HepG2 (cell line): ENCODE data around the gene REEP6. TPM values are rescaled to one million over a fixed set of nuclear protein-coding genes. Genes with fewer than 3 reads are reported as not detected.

Experiments
- CCAR2 ChIP-seq: fragments of 200-400 bp; formaldehyde crosslinking; optimal IDR thresholded peaks from 2 replicates; pipeline ENCODE3; 2018; ENCODE audit warnings: low read depth, mild to moderate bottlenecking, low read length, moderate library complexity
- HES4 ChIP-seq: sonication (generic); formaldehyde crosslinking; IDR thresholded peaks from 2 replicates; pipeline ENCODE4 v1.9.0; 2021; ENCODE audit warnings: mild to moderate bottlenecking, missing genetic modification reagents, borderline replicate concordance
- KDM1A ChIP-seq: IDR thresholded peaks from 2 replicates; pipeline ENCODE4 v1.6.1; 2016; ENCODE audit warnings: missing compliant biosample characterization
- KLF6 ChIP-seq: IDR thresholded peaks from 2 replicates; pipeline ENCODE4 v1.8.0; 2016; ENCODE audit warnings: missing biosample characterization, missing genetic modification reagents
- PITX1 ChIP-seq: sonication (generic); formaldehyde crosslinking; IDR thresholded peaks from 2 replicates; pipeline ENCODE4 v1.5.1; 2020; ENCODE audit warnings: mild to moderate bottlenecking, missing genetic modification reagents
- PLRG1 ChIP-seq: fragments of 450-650 bp; conservative IDR thresholded peaks from 2 replicates; pipeline ENCODE4 v1.6.1; 2016
- PRMT3 ChIP-seq: sonication (generic); formaldehyde crosslinking; IDR thresholded peaks from 2 replicates; pipeline ENCODE4 v1.8.1; 2022; ENCODE audit warnings: low read depth, mild to moderate bottlenecking, moderate library complexity, missing genetic modification reagents, borderline replicate concordance
- RBFOX2 ChIP-seq: fragments of 200-400 bp; formaldehyde crosslinking; IDR thresholded peaks from 2 replicates; pipeline ENCODE4 v1.6.1; 2017; ENCODE audit warnings: low read depth, mild to moderate bottlenecking, low read length
- RFXANK ChIP-seq: IDR thresholded peaks from 2 replicates; pipeline ENCODE4 v1.6.1; 2016
- SIX4 ChIP-seq: sonication (generic); formaldehyde crosslinking; IDR thresholded peaks from 2 replicates; pipeline ENCODE4 v1.4.0; 2020; ENCODE audit warnings: missing genetic modification reagents
- ZNF160 ChIP-seq: sonication (generic); formaldehyde crosslinking; IDR thresholded peaks from 2 replicates; pipeline ENCODE4 v1.8.0; 2022; ENCODE audit warnings: mild to moderate bottlenecking, inconsistent platforms, missing genetic modification reagents
- ZNF572 ChIP-seq: sonication (generic); formaldehyde crosslinking; IDR thresholded peaks from 2 replicates; pipeline ENCODE4 v1.5.1; 2020; ENCODE audit warnings: mild to moderate bottlenecking, missing genetic modification reagents
- ZNF652 ChIP-seq: IDR thresholded peaks from 2 replicates; pipeline ENCODE4 v1.6.1; 2016; ENCODE audit warnings: low read depth, borderline replicate concordance
- polyA plus RNA-seq, 8 experiments: library from polyadenylated mRNA; depleted of rRNA in 3 of 8; stranded (reverse) in 7 of 8; unstranded in 1 of 8; fragments of >200 nt; fragmentation: Illumina TruSeq in 4 of 8; extraction: Trizol in 4 of 8; gene quantifications; 2 replicates each; pipeline versions ENCODE4 v1.2.1 to v1.2.3, GENCODE V29; 2011 to 2016; ENCODE audit warnings: low read depth in 4 of 8, missing spikeins in 1 of 8, mixed read lengths in 1 of 8; ENCODE audit not compliant: insufficient read depth in 1 of 8
- total RNA-seq, 5 experiments: library from RNA; depleted of rRNA; stranded (reverse); fragments of >200 nt; fragmentation: Illumina TruSeq; extraction: Trizol; gene quantifications; 2 replicates each; pipeline ENCODE4 v1.2.3, GENCODE V29; 2016; ENCODE audit warnings: low read depth in 1 of 5
- TF ChIP-seq, protein P1 (sequence below): sonication (generic); formaldehyde crosslinking; IDR thresholded peaks from 2 replicates; pipeline ENCODE4 v1.5.1; 2020; ENCODE audit warnings: mild to moderate bottlenecking, missing genetic modification reagents, borderline replicate concordance
- TF ChIP-seq, protein P2 (sequence below): IDR thresholded peaks from 2 replicates; pipeline ENCODE4 v1.6.1; 2016; ENCODE audit warnings: control low read depth
- TF ChIP-seq, protein P3 (sequence below): sonication (generic); formaldehyde crosslinking; IDR thresholded peaks from 2 replicates; pipeline ENCODE4 v1.4.0; 2020; ENCODE audit warnings: missing genetic modification reagents
- TF ChIP-seq, protein P4 (sequence below): IDR thresholded peaks from 2 replicates; pipeline ENCODE4 v1.6.1; 2016
- TF ChIP-seq, protein P5 (sequence below): sonication (generic); formaldehyde crosslinking; conservative IDR thresholded peaks from 2 replicates; pipeline ENCODE4 v1.8.1; 2023; ENCODE audit warnings: missing genetic modification reagents
- TF ChIP-seq, protein P6 (sequence below): IDR thresholded peaks from 2 replicates; pipeline ENCODE4 v1.6.1; 2016; ENCODE audit warnings: missing biosample characterization, missing genetic modification reagents, low read depth

REEP6 gene
- total and polyA plus RNA-seq, 2 of the 13 experiments (the other 11 are each of a cell fraction or from before 2014, with no cell fraction given) = 10.0 to 28.8 TPM

DNA sequence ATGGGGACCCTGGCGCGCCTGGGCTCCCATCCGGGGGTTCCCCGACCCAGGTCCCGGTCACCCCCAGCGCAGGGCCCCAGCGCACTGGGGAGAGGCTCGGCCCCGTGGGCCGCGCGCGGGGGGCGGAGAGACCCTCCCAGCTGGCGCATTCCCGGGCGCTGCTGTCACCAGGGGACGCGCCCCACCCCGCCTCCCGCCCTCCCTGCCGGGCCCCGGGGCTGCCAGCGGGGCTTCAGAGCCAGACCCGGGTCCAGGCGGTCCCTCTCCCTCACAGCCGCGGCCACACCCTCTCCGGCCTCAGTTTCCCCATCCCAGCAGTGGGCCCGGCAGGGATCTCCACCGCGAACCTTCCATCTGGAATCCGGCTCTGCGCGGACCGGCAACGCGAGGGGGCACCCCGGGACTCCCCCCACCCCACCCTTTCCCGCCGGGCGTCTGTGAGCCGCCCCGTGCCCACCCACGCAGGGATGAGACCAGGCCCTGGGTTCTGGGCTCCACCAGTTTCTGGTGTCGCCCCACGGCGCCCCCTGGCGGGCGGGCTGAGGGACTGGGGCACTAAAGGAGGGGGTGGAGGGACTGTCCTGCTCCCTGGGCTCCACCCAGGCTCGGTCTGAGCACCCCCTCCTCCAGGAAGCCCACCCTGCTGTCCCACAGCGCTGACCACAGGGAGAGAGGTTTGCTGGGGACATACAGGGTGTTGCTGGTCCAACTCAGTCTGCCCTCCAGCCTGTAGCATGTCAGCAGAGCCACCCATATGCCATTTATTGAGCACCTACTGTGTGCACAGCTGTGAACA lies 22.7 kb downstream of the REEP6 start (continued):
- TF ChIP-seq, protein P1, sequence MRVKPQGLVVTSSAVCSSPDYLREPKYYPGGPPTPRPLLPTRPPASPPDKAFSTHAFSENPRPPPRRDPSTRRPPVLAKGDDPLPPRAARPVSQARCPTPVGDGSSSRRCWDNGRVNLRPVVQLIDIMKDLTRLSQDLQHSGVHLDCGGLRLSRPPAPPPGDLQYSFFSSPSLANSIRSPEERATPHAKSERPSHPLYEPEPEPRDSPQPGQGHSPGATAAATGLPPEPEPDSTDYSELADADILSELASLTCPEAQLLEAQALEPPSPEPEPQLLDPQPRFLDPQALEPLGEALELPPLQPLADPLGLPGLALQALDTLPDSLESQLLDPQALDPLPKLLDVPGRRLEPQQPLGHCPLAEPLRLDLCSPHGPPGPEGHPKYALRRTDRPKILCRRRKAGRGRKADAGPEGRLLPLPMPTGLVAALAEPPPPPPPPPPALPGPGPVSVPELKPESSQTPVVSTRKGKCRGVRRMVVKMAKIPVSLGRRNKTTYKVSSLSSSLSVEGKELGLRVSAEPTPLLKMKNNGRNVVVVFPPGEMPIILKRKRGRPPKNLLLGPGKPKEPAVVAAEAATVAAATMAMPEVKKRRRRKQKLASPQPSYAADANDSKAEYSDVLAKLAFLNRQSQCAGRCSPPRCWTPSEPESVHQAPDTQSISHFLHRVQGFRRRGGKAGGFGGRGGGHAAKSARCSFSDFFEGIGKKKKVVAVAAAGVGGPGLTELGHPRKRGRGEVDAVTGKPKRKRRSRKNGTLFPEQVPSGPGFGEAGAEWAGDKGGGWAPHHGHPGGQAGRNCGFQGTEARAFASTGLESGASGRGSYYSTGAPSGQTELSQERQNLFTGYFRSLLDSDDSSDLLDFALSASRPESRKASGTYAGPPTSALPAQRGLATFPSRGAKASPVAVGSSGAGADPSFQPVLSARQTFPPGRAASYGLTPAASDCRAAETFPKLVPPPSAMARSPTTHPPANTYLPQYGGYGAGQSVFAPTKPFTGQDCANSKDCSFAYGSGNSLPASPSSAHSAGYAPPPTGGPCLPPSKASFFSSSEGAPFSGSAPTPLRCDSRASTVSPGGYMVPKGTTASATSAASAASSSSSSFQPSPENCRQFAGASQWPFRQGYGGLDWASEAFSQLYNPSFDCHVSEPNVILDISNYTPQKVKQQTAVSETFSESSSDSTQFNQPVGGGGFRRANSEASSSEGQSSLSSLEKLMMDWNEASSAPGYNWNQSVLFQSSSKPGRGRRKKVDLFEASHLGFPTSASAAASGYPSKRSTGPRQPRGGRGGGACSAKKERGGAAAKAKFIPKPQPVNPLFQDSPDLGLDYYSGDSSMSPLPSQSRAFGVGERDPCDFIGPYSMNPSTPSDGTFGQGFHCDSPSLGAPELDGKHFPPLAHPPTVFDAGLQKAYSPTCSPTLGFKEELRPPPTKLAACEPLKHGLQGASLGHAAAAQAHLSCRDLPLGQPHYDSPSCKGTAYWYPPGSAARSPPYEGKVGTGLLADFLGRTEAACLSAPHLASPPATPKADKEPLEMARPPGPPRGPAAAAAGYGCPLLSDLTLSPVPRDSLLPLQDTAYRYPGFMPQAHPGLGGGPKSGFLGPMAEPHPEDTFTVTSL (CRISPR knock-in tag) = no peak
- TF ChIP-seq RBFOX2 (no peak), PLRG1 (no peak), KLF6 (CRISPR knock-in tag) (no peak), RFXANK (CRISPR knock-in tag) (no peak), CCAR2 (no peak), PITX1 (CRISPR knock-in tag) (no peak), HES4 (no peak), ZNF160 (CRISPR knock-in tag) (no peak), SIX4 (no peak), PRMT3 (CRISPR knock-in tag) (no peak), ZNF572 (CRISPR knock-in tag) (no peak), ZNF652 (CRISPR knock-in tag) (no peak), KDM1A (peak; percentile 20; the same call in 1 of the 2 replicates)
- TF ChIP-seq, protein P2, sequence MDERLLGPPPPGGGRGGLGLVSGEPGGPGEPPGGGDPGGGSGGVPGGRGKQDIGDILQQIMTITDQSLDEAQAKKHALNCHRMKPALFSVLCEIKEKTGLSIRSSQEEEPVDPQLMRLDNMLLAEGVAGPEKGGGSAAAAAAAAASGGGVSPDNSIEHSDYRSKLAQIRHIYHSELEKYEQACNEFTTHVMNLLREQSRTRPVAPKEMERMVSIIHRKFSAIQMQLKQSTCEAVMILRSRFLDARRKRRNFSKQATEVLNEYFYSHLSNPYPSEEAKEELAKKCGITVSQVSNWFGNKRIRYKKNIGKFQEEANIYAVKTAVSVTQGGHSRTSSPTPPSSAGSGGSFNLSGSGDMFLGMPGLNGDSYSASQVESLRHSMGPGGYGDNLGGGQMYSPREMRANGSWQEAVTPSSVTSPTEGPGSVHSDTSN = no peak
- TF ChIP-seq, protein P3, sequence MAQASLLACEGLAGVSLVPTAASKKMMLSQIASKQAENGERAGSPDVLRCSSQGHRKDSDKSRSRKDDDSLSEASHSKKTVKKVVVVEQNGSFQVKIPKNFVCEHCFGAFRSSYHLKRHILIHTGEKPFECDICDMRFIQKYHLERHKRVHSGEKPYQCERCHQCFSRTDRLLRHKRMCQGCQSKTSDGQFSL (CRISPR knock-in tag) = 0 out of 2 replicates have a peak, but pooled peaks have one; percentile 33
- TF ChIP-seq, protein P4, sequence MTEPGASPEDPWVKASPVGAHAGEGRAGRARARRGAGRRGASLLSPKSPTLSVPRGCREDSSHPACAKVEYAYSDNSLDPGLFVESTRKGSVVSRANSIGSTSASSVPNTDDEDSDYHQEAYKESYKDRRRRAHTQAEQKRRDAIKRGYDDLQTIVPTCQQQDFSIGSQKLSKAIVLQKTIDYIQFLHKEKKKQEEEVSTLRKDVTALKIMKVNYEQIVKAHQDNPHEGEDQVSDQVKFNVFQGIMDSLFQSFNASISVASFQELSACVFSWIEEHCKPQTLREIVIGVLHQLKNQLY (CRISPR knock-in tag) = no peak
- TF ChIP-seq, protein P5, sequence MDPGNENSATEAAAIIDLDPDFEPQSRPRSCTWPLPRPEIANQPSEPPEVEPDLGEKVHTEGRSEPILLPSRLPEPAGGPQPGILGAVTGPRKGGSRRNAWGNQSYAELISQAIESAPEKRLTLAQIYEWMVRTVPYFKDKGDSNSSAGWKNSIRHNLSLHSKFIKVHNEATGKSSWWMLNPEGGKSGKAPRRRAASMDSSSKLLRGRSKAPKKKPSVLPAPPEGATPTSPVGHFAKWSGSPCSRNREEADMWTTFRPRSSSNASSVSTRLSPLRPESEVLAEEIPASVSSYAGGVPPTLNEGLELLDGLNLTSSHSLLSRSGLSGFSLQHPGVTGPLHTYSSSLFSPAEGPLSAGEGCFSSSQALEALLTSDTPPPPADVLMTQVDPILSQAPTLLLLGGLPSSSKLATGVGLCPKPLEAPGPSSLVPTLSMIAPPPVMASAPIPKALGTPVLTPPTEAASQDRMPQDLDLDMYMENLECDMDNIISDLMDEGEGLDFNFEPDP = no peak
- TF ChIP-seq, protein P6, sequence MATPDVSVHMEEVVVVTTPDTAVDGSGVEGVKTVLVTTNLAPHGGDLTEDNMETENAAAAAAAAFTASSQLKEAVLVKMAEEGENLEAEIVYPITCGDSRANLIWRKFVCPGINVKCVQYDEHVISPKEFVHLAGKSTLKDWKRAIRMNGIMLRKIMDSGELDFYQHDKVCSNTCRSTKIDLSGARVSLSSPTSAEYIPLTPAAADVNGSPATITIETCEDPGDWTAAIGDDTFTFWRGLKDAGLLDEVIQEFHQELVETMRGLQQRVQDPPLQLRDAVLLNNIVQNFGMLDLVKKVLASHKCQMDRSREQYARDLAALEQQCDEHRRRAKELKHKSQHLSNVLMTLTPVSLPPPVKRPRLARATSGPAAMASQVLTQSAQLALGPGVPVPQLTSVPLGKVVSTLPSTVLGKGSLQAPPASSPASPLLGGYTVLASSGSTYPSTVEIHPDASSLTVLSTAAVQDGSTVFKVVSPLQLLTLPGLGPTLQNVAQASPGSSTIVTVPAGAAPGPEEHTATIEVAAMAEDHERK (CRISPR knock-in tag) = no peak
